NCI-H1092 (cell line): ENCODE data around the gene GPR17.

Experiments
- DNase-seq: peaks from one replicate; lab custom pipeline; 2025; lab: John Stamatoyannopoulos, UW

Gene GPR17

GRCh38 chr2:127645395-127646291 is at the start of gene GPR17:
TSS of gene GPR17 (plus strand) at chr2:127646153. CDS start at chr2:127650736, 4,583 bp downstream.
- no peak for DNase-seq

GRCh38 chr2:127596311-127597045 is 49.5 kb upstream of the GPR17 start:
- no peak for DNase-seq

- DNase-seq = no peak
Measured at GRCh38 chr2:127597046-127597983, 48.6 kb upstream of the GPR17 start.

- no peak for DNase-seq
Measured at GRCh38 chr2:127597984-127598380, 48.0 kb upstream of the GPR17 start.

GRCh38 chr2:127598711-127599110 is 47.2 kb upstream of the GPR17 start:
- DNase-seq = no peak

GRCh38 chr2:127599211-127599610 is 46.7 kb upstream of the GPR17 start:
- no peak for DNase-seq

- DNase-seq = no peak
Measured at GRCh38 chr2:127604986-127605385, 41.0 kb upstream of the GPR17 start.

GRCh38 chr2:127605691-127606263 is 40.2 kb upstream of the GPR17 start:
- no peak for DNase-seq

GRCh38 chr2:127606625-127607398 is 39.1 kb upstream of the GPR17 start:
- DNase-seq = no peak

- DNase-seq = no peak
Measured at GRCh38 chr2:127607399-127607908, 38.5 kb upstream of the GPR17 start.

- DNase-seq = no peak
Measured at GRCh38 chr2:127608061-127609030, 37.6 kb upstream of the GPR17 start.

GRCh38 chr2:127609031-127609751 is 36.8 kb upstream of the GPR17 start:
- DNase-seq = no peak

- DNase-seq = no peak
Measured at GRCh38 chr2:127609818-127610217, 36.1 kb upstream of the GPR17 start.

- no peak for DNase-seq
Measured at GRCh38 chr2:127610561-127610960, 35.4 kb upstream of the GPR17 start.

GRCh38 chr2:127611076-127611925 is 34.7 kb upstream of the GPR17 start:
- no peak for DNase-seq

GRCh38 chr2:127612111-127612822 is 33.7 kb upstream of the GPR17 start:
- no peak for DNase-seq

GRCh38 chr2:127614246-127614645 is 31.7 kb upstream of the GPR17 start:
- DNase-seq = no peak
